ENCODE data around the gene ZNF804B.

DNA sequence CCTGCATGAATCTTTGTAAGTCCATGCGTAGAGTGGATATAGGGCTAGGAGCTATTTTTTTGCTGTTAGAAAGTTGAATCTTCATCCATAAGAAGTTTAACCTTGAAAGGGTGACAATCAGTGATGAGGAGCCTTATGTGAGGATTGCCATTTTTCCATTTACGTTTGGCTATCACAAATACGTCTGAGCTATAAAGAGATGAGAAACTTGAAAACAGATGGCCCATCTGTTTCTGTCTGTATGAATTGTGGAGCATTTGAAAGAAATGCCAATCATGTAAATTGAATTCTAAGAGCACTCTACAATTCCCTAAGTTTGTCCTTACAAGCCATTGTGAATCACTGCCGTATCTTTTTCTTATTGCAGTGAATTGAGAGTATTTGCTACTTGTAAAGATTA is 205.9 kb downstream of the ZNF804B start:
- TF ChIP-seq POLR2A (IDR thresholded peaks at IDR 0.05; ENCODE audit: low read depth, low read length) (no peak), POLR2AphosphoS5 (IDR thresholded peaks at IDR 0.05; ENCODE audit: low read depth, low read length) (no peak), PAX5 (IDR thresholded peaks at IDR 0.05; ENCODE audit: insufficient read depth, low read length, severe bottlenecking) (no peak), TAF1 (IDR thresholded peaks at IDR 0.05; ENCODE audit: low read depth, low read length) (no peak), SPI1 (IDR thresholded peaks at IDR 0.05; ENCODE audit: low read depth, low read length) (no peak), POU2F2 (IDR thresholded peaks at IDR 0.05; ENCODE audit: low read depth, low read length) (no peak)

Data from GM12891 (cell line).